HCT116 (cell line): ENCODE measurements around the gene MYL4. TPM values are rescaled to one million over a fixed set of nuclear protein-coding genes. Genes with fewer than 3 reads are reported as not detected.

Experiments used
- ATAC-seq: fragments of 200-7000 bp; cut with Tn5 transposase; 2 replicates; pipeline ENCODE4 v1.9.1; 2020; ENCODE audit warnings: mild to moderate bottlenecking, moderate library complexity
- BruUV-seq: library from RNA; stranded (reverse); fragments of 400-500 nt; replicated peaks from 2 replicates; lab custom pipeline; 2021; lab: Mats Ljungman, UMichigan
- CTCF ChIA-PET: fragments of 300-600 bp; sonication (Branson Sonifier 250); formaldehyde crosslinking; loops from one replicate; lab custom pipeline; 2021; ENCODE audit warnings: antibody characterized with exemption; lab: Charles Lee
- POLR2A ChIA-PET: fragments of 300-600, 350-600 bp; sonication (Branson Sonifier 250); formaldehyde crosslinking; loops from one replicate; lab custom pipeline; 2021; ENCODE audit warnings: antibody characterized with exemption; lab: Charles Lee
- RAD21 ChIA-PET, 2 experiments: fragments of 300-600 bp; sonication (Branson Sonifier 250); formaldehyde crosslinking; loops; one replicate each; lab custom pipeline; 2023; ENCODE audit warnings: low total read pairs in 2 of 2; ENCODE audit not compliant: uncharacterized antibody in 2 of 2, unreplicated experiment in 2 of 2, low non-redundant PET in 1 of 2; lab: Charles Lee
- DNase-seq: peaks from one replicate; pipeline ENCODE4 v3.0.0-alpha.2; 2010; ENCODE audit warnings: low read depth, low spot score
- H2AFZ ChIP-seq: fragments of 200-600 bp; shearing (Covaris generic), sonication (generic); 2 replicates; pipeline ENCODE4 v1.6.1; 2017; ENCODE audit warnings: low read depth, mixed run types, mixed read lengths, antibody characterized with exemption, low read length; ENCODE audit not compliant: poor library complexity, severe bottlenecking
- H3K27ac ChIP-seq: 2 replicates; pipeline ENCODE4 v1.5.1; 2012; ENCODE audit warnings: low read depth, low read length
- H3K27me3 ChIP-seq: fragments of 200-600 bp; sonication (generic); 2 replicates; pipeline ENCODE4 v1.6.1; 2016; ENCODE audit warnings: mixed run types, low read length, mixed read lengths; ENCODE audit not compliant: insufficient read depth
- H3K36me3 ChIP-seq, 2 experiments: fragments of 200-500 bp in 1 of 2; fragments of 200-600 bp in 1 of 2; sonication (Bioruptor generic) in 1 of 2; sonication (generic) in 1 of 2; 2 replicates each; pipeline versions ENCODE4 v1.5.1 to v1.6.1; 2014 to 2016; ENCODE audit warnings: low read length in 2 of 2, inconsistent platforms in 1 of 2, mixed read lengths in 1 of 2, mixed run types in 1 of 2; ENCODE audit not compliant: insufficient read depth in 2 of 2, control insufficient read depth in 1 of 2
- H3K4me1 ChIP-seq, 2 experiments: fragments of 200-600 bp in 1 of 2; sonication (generic) in 1 of 2; 2 replicates each; pipeline versions ENCODE4 v1.5.1 to v1.6.1; 2012 to 2017; ENCODE audit warnings: low read length in 2 of 2, inconsistent platforms in 1 of 2, mild to moderate bottlenecking in 1 of 2, mixed read lengths in 1 of 2, mixed run types in 1 of 2, moderate library complexity in 1 of 2; ENCODE audit not compliant: insufficient read depth in 2 of 2, control insufficient read depth in 1 of 2
- H3K4me2 ChIP-seq: fragments of 200-600 bp; sonication (generic); 2 replicates; pipeline ENCODE4 v1.6.1; 2017; ENCODE audit warnings: mixed run types, low read length, mixed read lengths
- H3K4me3 ChIP-seq, 2 experiments: fragments of 200-600 bp in 1 of 2; sonication (generic) in 1 of 2; replicated peaks in 1 of 2; 2 replicates each; pipeline ENCODE4 v1.5.1; 2011 to 2016; ENCODE audit warnings: low read length in 2 of 2, control low read depth in 1 of 2, low read depth in 1 of 2, mild to moderate bottlenecking in 1 of 2, mixed read lengths in 1 of 2, mixed run types in 1 of 2
- H3K79me2 ChIP-seq: fragments of 200-600 bp; sonication (generic); 2 replicates; pipeline ENCODE4 v1.6.1; 2017; ENCODE audit warnings: mild to moderate bottlenecking, mixed run types, low read length, moderate library complexity, mixed read lengths; ENCODE audit not compliant: insufficient read depth
- H3K9ac ChIP-seq: fragments of 200-600 bp; sonication (generic); 2 replicates; pipeline ENCODE4 v1.6.1; 2016; ENCODE audit warnings: low read length, mixed read lengths
- H3K9me2 ChIP-seq: fragments of 200-600 bp; sonication (generic), shearing (Covaris generic); 2 replicates; pipeline ENCODE4 v1.6.1; 2017; ENCODE audit warnings: mixed run types, mild to moderate bottlenecking, moderate library complexity; ENCODE audit not compliant: insufficient read depth
- H3K9me3 ChIP-seq, 2 experiments: fragments of 200-500 bp in 1 of 2; fragments of 200-600 bp in 1 of 2; sonication (Bioruptor generic) in 1 of 2; sonication (generic) in 1 of 2; 2 replicates each; pipeline ENCODE4 v1.6.1; 2014 to 2017; ENCODE audit warnings: low read length in 2 of 2, mixed read lengths in 2 of 2, inconsistent platforms in 1 of 2, low read depth in 1 of 2, mild to moderate bottlenecking in 1 of 2, mixed run types in 1 of 2, moderate library complexity in 1 of 2; ENCODE audit not compliant: control insufficient read depth in 1 of 2, insufficient read depth in 1 of 2
- H4K20me1 ChIP-seq: fragments of 200-600 bp; sonication (generic), shearing (Covaris generic); 2 replicates; pipeline ENCODE4 v1.6.1; 2017; ENCODE audit warnings: mixed run types, mild to moderate bottlenecking, moderate library complexity; ENCODE audit not compliant: insufficient read depth
- ATF3 ChIP-seq: IDR thresholded peaks from 2 replicates; pipeline ENCODE4 v1.6.1; 2012
- CBX3 ChIP-seq: IDR thresholded peaks from 2 replicates; pipeline ENCODE4 v1.6.1; 2012; ENCODE audit warnings: low read depth
- CEBPB ChIP-seq: IDR thresholded peaks from 2 replicates; pipeline ENCODE4 v1.6.1; 2012; ENCODE audit warnings: low read depth
- EGR1 ChIP-seq: IDR thresholded peaks from 2 replicates; pipeline ENCODE4 v1.6.1; 2012; ENCODE audit warnings: low read depth
- ELF1 ChIP-seq: IDR thresholded peaks from 2 replicates; pipeline ENCODE4 v1.6.1; 2012; ENCODE audit warnings: low read depth, borderline replicate concordance
- EZH2phosphoT487 ChIP-seq: fragments of 200-600 bp; IDR thresholded peaks from 2 replicates; pipeline ENCODE4 v1.6.1; 2018; ENCODE audit warnings: antibody characterized with exemption, borderline replicate concordance
- POLR2AphosphoS5 ChIP-seq: IDR thresholded peaks from 2 replicates; pipeline ENCODE4 v1.6.1; 2011; ENCODE audit warnings: mild to moderate bottlenecking, low read depth, low read length, moderate library complexity
- RAD21 ChIP-seq: IDR thresholded peaks from 2 replicates; pipeline ENCODE4 v1.6.1; 2012; ENCODE audit warnings: low read depth, mild to moderate bottlenecking
- REST ChIP-seq: IDR thresholded peaks from 2 replicates; pipeline ENCODE4 v1.6.1; 2012; ENCODE audit warnings: low read depth
- SIN3A ChIP-seq: IDR thresholded peaks from 2 replicates; pipeline ENCODE4 v1.6.1; 2012; ENCODE audit warnings: low read depth
- SP1 ChIP-seq: IDR thresholded peaks from 2 replicates; pipeline ENCODE4 v1.6.1; 2012; ENCODE audit warnings: low read depth
- SRF ChIP-seq: IDR thresholded peaks from 2 replicates; pipeline ENCODE4 v1.6.1; 2012; ENCODE audit warnings: low read depth
- TCF7L2 ChIP-seq: IDR thresholded peaks from 2 replicates; pipeline ENCODE4 v1.7.0; 2011; ENCODE audit warnings: borderline replicate concordance, inconsistent platforms; ENCODE audit not compliant: insufficient read depth, insufficient read length; ENCODE audit errors: extremely low read depth
- YY1 ChIP-seq: IDR thresholded peaks from 2 replicates; pipeline ENCODE4 v1.6.1; 2011; ENCODE audit warnings: low read length, low read depth, moderate library complexity, mild to moderate bottlenecking; ENCODE audit not compliant: insufficient replicate concordance; ENCODE audit errors: extremely low read depth
- ZFX ChIP-seq: fragments of 450-650 bp; IDR thresholded peaks from 2 replicates; pipeline ENCODE4 v1.6.1; 2017
- ZNF274 ChIP-seq: fragments of 200-500 bp; sonication (Bioruptor generic); IDR thresholded peaks from 2 replicates; pipeline ENCODE4 v1.6.1; 2014; ENCODE audit warnings: mild to moderate bottlenecking, low read depth, low read length, inconsistent platforms
- intact Hi-C: fragments of 100-400 bp; cut with micrococcal nuclease; formaldehyde crosslinking; loops from 2 replicates; pipeline ENCODE4 v1.10.0; 2022
- total RNA-seq: library from RNA; stranded (reverse); gene quantifications from one replicate; pipeline ENCODE4 v1.2.1, GENCODE V29; 2021; ENCODE audit not compliant: unreplicated experiment
- TF ChIP-seq, protein P1 (sequence below): IDR thresholded peaks from 2 replicates; pipeline ENCODE4 v1.6.1; 2011; ENCODE audit warnings: mild to moderate bottlenecking, low read length, moderate library complexity; ENCODE audit not compliant: insufficient replicate concordance; ENCODE audit errors: extremely low read depth
- TF ChIP-seq, protein P2 (sequence below), 3 experiments: fragments of 200-600 bp in 1 of 3; sonication (generic) in 1 of 3; IDR thresholded peaks in 2 of 3; conservative IDR thresholded peaks in 1 of 3; 2 replicates each; pipeline ENCODE4 v1.5.1; 2012 to 2017; ENCODE audit warnings: low read depth in 2 of 3, low read length in 2 of 3, antibody characterized with exemption in 1 of 3, borderline replicate concordance in 1 of 3, control low read depth in 1 of 3, mild to moderate bottlenecking in 1 of 3, mixed read lengths in 1 of 3, mixed run types in 1 of 3, moderate library complexity in 1 of 3; ENCODE audit not compliant: insufficient read depth in 1 of 3
- TF ChIP-seq, protein P3 (sequence below): IDR thresholded peaks from 2 replicates; pipeline ENCODE4 v1.6.1; 2012

The MYL4 gene
- total RNA-seq, 1 experiment from 2014 or later = 0.32 TPM

GRCh38 chr17:47223460-47223859 is 14.3 kb downstream of the MYL4 start:
- Histone ChIP-seq H3K9me2 (no peaks in the 10 kb centered on the region), H3K4me1 (peaks cover 7 to 16% of the 10 kb centered on the region in 2 experiments), H4K20me1 (no peaks in the 10 kb centered on the region), H2AFZ (no peak overlapping the region), H3K79me2 (no peaks in the 10 kb centered on the region), H3K27me3 (no peaks in the 10 kb centered on the region), H3K36me3 (no peaks in the 10 kb centered on the region), H3K27ac (no peak overlapping the region), H3K9me3 (peaks cover 0 to 5% of the 10 kb centered on the region in 2 experiments; a peak in 1 of 4 replicates), H3K4me3 (no peak overlapping the region), H3K9ac (no peak overlapping the region), H3K4me2 (no peak overlapping the region)
- no peak for DNase-seq
- ChIA-PET RAD21 (no interaction called here), POLR2A (no interaction called here), CTCF (no interaction called here)
- no TSS peak for BruUV-seq
- no peak for TF ChIP-seq TCF7L2
- no peak for TF ChIP-seq RAD21
- TF ChIP-seq ELF1 = no peak
- no peak for TF ChIP-seq YY1
- TF ChIP-seq EGR1 = no peak
- TF ChIP-seq CBX3 = no peak
- TF ChIP-seq, protein P1, sequence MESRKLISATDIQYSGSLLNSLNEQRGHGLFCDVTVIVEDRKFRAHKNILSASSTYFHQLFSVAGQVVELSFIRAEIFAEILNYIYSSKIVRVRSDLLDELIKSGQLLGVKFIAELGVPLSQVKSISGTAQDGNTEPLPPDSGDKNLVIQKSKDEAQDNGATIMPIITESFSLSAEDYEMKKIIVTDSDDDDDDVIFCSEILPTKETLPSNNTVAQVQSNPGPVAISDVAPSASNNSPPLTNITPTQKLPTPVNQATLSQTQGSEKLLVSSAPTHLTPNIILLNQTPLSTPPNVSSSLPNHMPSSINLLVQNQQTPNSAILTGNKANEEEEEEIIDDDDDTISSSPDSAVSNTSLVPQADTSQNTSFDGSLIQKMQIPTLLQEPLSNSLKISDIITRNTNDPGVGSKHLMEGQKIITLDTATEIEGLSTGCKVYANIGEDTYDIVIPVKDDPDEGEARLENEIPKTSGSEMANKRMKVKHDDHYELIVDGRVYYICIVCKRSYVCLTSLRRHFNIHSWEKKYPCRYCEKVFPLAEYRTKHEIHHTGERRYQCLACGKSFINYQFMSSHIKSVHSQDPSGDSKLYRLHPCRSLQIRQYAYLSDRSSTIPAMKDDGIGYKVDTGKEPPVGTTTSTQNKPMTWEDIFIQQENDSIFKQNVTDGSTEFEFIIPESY = no peak
- no peak for TF ChIP-seq SP1
- TF ChIP-seq, protein P2, sequence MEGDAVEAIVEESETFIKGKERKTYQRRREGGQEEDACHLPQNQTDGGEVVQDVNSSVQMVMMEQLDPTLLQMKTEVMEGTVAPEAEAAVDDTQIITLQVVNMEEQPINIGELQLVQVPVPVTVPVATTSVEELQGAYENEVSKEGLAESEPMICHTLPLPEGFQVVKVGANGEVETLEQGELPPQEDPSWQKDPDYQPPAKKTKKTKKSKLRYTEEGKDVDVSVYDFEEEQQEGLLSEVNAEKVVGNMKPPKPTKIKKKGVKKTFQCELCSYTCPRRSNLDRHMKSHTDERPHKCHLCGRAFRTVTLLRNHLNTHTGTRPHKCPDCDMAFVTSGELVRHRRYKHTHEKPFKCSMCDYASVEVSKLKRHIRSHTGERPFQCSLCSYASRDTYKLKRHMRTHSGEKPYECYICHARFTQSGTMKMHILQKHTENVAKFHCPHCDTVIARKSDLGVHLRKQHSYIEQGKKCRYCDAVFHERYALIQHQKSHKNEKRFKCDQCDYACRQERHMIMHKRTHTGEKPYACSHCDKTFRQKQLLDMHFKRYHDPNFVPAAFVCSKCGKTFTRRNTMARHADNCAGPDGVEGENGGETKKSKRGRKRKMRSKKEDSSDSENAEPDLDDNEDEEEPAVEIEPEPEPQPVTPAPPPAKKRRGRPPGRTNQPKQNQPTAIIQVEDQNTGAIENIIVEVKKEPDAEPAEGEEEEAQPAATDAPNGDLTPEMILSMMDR (IDR thresholded peaks at IDR 0.05 in 2 of 3, conservative IDR thresholded peaks at IDR 0.05 in 1 of 3; ENCODE audit: borderline replicate concordance in 1 of 3, insufficient read depth in 1 of 3, low read depth in 2 of 3, low read length in 2 of 3) = no peak
- TF ChIP-seq CEBPB = no peak
- TF ChIP-seq, protein P3, sequence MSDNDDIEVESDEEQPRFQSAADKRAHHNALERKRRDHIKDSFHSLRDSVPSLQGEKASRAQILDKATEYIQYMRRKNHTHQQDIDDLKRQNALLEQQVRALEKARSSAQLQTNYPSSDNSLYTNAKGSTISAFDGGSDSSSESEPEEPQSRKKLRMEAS = no peak
- no peak for TF ChIP-seq SIN3A
- TF ChIP-seq ZNF274 = no peak
- TF ChIP-seq ZFX = no peak
- no peak for TF ChIP-seq EZH2phosphoT487
- TF ChIP-seq ATF3 = no peak
- TF ChIP-seq REST = no peak
- no peak for TF ChIP-seq SRF
- no peak for TF ChIP-seq POLR2AphosphoS5
- intact Hi-C loops = no loop called here
- no peak for ATAC-seq
